ENCODE measurements around the gene CHCHD3.

The CHCHD3 gene

GRCh38 chr7:132738254-132738653 is 343.6 kb downstream of the CHCHD3 start:
- Histone ChIP-seq H3K9me3 (ENCODE audit: insufficient read depth, low read length) (no peaks in the 10 kb centered on the region), H3K4me1 (ENCODE audit: low read length) (no peaks in the 10 kb centered on the region), H3K27me3 (ENCODE audit: low read depth, low read length) (peaks cover 41% of the 10 kb centered on the region), H4K20me1 (ENCODE audit: insufficient read depth, low read length) (no peaks in the 10 kb centered on the region), H2AFZ (ENCODE audit: low read depth, low read length) (no peak overlapping the region), H3K9ac (ENCODE audit: low read length) (no peak overlapping the region), H3K36me3 (replicated peaks; ENCODE audit: low read depth, low read length) (no peaks in the 10 kb centered on the region), H3K4me3 (ENCODE audit: low read length) (no peak overlapping the region), H3K79me2 (ENCODE audit: low read length) (no peaks in the 10 kb centered on the region), H3K4me2 (ENCODE audit: low read length) (no peak overlapping the region), H3K27ac (ENCODE audit: low read length) (no peak overlapping the region)
- TF ChIP-seq CTCF (IDR thresholded peaks at IDR 0.05; ENCODE audit: low read depth, low read length) (no peak), EZH2phosphoT487 (IDR thresholded peaks at IDR 0.05; ENCODE audit: low read depth) (no peak)

GRCh38 chr7:132735476-132735875 is 346.4 kb downstream of the CHCHD3 start:
- no peak for TF ChIP-seq CTCF (IDR thresholded peaks at IDR 0.05; ENCODE audit: low read depth, low read length)
- TF ChIP-seq EZH2phosphoT487 (IDR thresholded peaks at IDR 0.05; ENCODE audit: low read depth), result no peak
- H3K4me1 ChIP-seq (ENCODE audit: low read length), result no peaks in the 10 kb centered on the region
- H3K27ac ChIP-seq (ENCODE audit: low read length), result no peak overlapping the region
- H2AFZ ChIP-seq (ENCODE audit: low read depth, low read length), result no peak overlapping the region
- H4K20me1 ChIP-seq (ENCODE audit: insufficient read depth, low read length), result no peaks in the 10 kb centered on the region
- no peaks in the 10 kb centered on the region for H3K36me3 ChIP-seq (replicated peaks; ENCODE audit: low read depth, low read length)
- H3K9ac ChIP-seq (ENCODE audit: low read length), result no peak overlapping the region
- H3K4me3 ChIP-seq (ENCODE audit: low read length), result no peak overlapping the region
- no peaks in the 10 kb centered on the region for H3K9me3 ChIP-seq (ENCODE audit: insufficient read depth, low read length)
- no peak overlapping the region for H3K4me2 ChIP-seq (ENCODE audit: low read length)
- H3K79me2 ChIP-seq (ENCODE audit: low read length), result no peaks in the 10 kb centered on the region
- peaks cover 33% of the 10 kb centered on the region for H3K27me3 ChIP-seq (ENCODE audit: low read depth, low read length)
